HFF-Myc (cell line): ENCODE results near the gene SCN9A.

Experiments used
- DNase-seq: peaks from one replicate; pipeline ENCODE4 v3.0.0-alpha.2; 2011; ENCODE audit warnings: low read depth; ENCODE audit errors: extremely low read depth
- H3K4me3 ChIP-seq: replicated peaks from 2 replicates; pipeline ENCODE4 v1.5.1; 2011; ENCODE audit warnings: low read depth, mild to moderate bottlenecking, control low read depth, low read length
- TF ChIP-seq, protein P1 (sequence below): IDR thresholded peaks from 2 replicates; pipeline ENCODE4 v1.5.1; 2012; ENCODE audit warnings: mild to moderate bottlenecking, low read depth, low read length, control low read depth; ENCODE audit errors: missing control alignments

The SCN9A gene

DNA sequence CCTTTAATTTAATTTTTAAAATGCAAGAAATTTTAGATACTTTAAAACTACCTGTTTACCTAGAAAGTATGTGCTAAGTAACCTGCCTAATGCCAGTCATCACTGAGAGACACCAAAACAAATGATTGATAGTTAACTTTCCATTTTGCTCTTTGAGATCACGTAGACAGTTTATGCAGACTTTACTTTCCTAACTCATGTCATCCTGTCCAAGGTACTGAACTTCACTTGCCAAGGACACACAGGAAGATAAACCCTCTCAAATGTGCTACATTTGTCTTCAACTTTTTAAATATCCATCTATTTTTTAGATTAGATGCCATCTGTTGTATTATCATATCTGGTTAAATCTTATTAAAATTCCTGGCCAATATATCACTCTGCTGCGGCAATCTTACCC lies 227.9 kb downstream of the SCN9A start:
- H3K4me3 ChIP-seq, result no peak overlapping the region
- TF ChIP-seq, protein P1, sequence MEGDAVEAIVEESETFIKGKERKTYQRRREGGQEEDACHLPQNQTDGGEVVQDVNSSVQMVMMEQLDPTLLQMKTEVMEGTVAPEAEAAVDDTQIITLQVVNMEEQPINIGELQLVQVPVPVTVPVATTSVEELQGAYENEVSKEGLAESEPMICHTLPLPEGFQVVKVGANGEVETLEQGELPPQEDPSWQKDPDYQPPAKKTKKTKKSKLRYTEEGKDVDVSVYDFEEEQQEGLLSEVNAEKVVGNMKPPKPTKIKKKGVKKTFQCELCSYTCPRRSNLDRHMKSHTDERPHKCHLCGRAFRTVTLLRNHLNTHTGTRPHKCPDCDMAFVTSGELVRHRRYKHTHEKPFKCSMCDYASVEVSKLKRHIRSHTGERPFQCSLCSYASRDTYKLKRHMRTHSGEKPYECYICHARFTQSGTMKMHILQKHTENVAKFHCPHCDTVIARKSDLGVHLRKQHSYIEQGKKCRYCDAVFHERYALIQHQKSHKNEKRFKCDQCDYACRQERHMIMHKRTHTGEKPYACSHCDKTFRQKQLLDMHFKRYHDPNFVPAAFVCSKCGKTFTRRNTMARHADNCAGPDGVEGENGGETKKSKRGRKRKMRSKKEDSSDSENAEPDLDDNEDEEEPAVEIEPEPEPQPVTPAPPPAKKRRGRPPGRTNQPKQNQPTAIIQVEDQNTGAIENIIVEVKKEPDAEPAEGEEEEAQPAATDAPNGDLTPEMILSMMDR, result no peak
- no peak for DNase-seq
